Spleen (tissue), 7 donors: ENCODE measurements around the gene EGFL8.

Experiments used
- POLR2A ChIP-seq, 3 donors: fragments of 450-650 bp; IDR thresholded peaks; one replicate each; pipeline ENCODE4 v1.5.1; 2017; ENCODE audit warnings: antibody characterized with exemption in 3 of 3, mild to moderate bottlenecking in 1 of 3
- POLR2AphosphoS5 ChIP-seq, 3 donors: sonication (generic); formaldehyde crosslinking; IDR thresholded peaks; one replicate each; pipeline ENCODE4 v1.5.1; 2017; ENCODE audit warnings: antibody characterized with exemption in 3 of 3
- TF ChIP-seq, protein P1 (sequence below), 11 experiments: fragments of 200-600 bp in 7 of 11; fragments of 450-650 bp in 4 of 11; sonication (generic) in 4 of 11; IDR thresholded peaks in 8 of 11; conservative IDR thresholded peaks in 3 of 11; 1 replicate in 7 of 11; 2 replicates in 4 of 11; pipeline versions ENCODE4 v1.4.0 to v1.8.0; 2016 to 2021; ENCODE audit warnings: antibody characterized with exemption in 11 of 11, inconsistent platforms in 4 of 11, mild to moderate bottlenecking in 1 of 11
- donor health status: DM: no; HTN: no; CAD: no; lungs with moderate emphysema.
- donor health status: DM: no; HTN: no; CAD: no.
- donor health status: DM: no; HTN: no; CAD: no.

DNA sequence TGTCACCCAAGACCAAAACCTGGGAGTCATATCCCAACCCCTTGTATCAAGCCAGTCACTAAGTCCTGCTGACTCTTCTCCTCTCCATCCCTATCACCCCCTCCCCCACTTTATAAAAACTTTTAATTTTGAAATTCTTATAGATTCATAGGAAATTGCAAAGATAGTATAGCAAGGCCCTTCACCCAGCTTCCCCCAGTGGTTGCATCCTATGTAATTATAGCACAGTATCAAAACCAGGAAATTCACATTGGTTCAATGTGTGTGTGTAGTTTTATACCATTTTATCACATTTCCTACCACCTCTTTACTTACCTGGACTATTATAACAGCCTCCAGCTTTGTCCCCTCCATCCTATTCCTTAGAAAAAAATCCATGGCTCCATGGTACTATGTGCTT, 6.3 kb upstream of the EGFL8 start:
- TF ChIP-seq, protein P1, sequence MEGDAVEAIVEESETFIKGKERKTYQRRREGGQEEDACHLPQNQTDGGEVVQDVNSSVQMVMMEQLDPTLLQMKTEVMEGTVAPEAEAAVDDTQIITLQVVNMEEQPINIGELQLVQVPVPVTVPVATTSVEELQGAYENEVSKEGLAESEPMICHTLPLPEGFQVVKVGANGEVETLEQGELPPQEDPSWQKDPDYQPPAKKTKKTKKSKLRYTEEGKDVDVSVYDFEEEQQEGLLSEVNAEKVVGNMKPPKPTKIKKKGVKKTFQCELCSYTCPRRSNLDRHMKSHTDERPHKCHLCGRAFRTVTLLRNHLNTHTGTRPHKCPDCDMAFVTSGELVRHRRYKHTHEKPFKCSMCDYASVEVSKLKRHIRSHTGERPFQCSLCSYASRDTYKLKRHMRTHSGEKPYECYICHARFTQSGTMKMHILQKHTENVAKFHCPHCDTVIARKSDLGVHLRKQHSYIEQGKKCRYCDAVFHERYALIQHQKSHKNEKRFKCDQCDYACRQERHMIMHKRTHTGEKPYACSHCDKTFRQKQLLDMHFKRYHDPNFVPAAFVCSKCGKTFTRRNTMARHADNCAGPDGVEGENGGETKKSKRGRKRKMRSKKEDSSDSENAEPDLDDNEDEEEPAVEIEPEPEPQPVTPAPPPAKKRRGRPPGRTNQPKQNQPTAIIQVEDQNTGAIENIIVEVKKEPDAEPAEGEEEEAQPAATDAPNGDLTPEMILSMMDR (IDR thresholded peaks at IDR 0.05 in 8 of 11, conservative IDR thresholded peaks at IDR 0.05 in 3 of 11) = no peak
- no peak for TF ChIP-seq POLR2AphosphoS5 (IDR thresholded peaks at IDR 0.05)
- TF ChIP-seq POLR2A (IDR thresholded peaks at IDR 0.05) = no peak
